HTR-8/SVneo (cell line): ENCODE measurements around the gene TRAPPC2.

Experiments used
- DNase-seq: peaks from one replicate; pipeline ENCODE4 v3.0.0; 2011; ENCODE audit warnings: low spot score, mixed read lengths; ENCODE audit not compliant: insufficient read length
- FAIRE-seq: peaks from 2 replicates; lab custom pipeline; 2011; peaks lifted over from hg19 to GRCh38; lab: Jason Lieb, UNC

TRAPPC2 gene

GRCh38 chrX:13702111-13702789 is 32.2 kb downstream of the TRAPPC2 start:
- DNase-seq = no peak
- FAIRE-seq = no peak

DNA sequence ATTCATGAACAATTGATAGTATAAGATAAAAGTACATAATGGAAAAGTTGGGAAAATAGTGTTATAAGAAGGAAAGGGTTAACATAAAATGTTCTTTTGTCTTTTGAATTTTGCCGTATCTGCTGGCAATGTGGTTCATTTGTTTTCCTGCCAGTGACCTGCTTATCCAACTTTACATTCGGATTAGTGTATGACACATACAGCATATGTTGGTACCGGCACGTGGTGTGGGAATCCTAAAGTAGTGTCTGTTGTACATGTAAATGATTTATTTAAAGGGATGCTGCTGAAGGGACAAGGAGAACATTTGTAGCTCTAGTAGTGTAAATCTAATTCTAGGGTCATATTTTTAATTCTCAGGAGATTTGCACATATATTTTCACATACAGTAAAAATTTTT is 34.0 kb downstream of the TRAPPC2 start:
- FAIRE-seq (no peak), DNase-seq (no peak)

- FAIRE-seq (no peak), DNase-seq (no peak)
Measured at GRCh38 chrX:13699183-13699826, 35.1 kb downstream of the TRAPPC2 start.

- DNase-seq (no peak), FAIRE-seq (no peak)
Measured at GRCh38 chrX:13698432-13698831, 36.0 kb downstream of the TRAPPC2 start.

GRCh38 chrX:13697976-13698375 is 36.4 kb downstream of the TRAPPC2 start:
- DNase-seq (no peak), FAIRE-seq (no peak)

GRCh38 chrX:13697455-13697854 is 37.0 kb downstream of the TRAPPC2 start:
- no peak for DNase-seq
- no peak for FAIRE-seq

GRCh38 chrX:13695601-13696115 is 38.8 kb downstream of the TRAPPC2 start:
- FAIRE-seq = no peak
- no peak for DNase-seq

DNA sequence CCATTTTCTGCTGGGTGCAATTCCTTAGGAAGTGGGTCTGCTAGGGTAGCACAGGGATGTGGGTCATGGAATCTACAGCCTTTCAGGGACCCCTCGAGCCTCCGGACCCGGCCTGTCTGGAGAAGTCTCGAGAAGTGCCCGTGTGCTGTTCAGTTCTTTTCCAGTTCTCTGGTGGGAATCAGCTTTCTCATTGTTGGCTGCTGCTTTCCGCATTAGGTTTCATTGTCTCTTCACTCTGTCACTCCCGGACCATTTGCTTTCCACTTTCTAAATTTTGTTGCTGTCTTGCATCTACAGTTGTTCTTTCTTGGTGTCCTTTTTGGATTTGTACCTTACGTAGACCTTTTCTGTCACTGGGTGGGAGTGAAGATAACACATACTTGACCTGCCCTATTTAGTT is 39.4 kb downstream of the TRAPPC2 start:
- DNase-seq (no peak), FAIRE-seq (no peak)

DNA sequence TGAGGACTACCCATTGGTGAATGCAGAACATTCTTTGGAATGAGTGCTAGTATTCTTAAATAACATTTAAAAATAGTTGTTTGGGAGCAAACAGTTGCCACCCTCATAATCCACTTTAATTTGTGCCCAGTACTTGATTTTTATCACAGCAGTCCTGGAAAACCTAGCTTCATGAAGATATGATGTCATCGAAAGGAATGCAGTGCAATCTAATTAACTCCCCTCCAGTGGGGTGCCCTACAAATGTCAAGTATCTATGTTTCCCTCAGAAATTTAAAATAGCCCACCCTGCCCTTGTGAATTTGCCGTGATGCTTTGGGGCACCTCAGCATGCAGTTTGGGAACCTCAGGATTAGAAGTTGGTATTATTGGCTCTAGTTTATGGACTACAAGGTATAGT is 40.1 kb downstream of the TRAPPC2 start:
- no peak for DNase-seq
- FAIRE-seq = no peak

DNA sequence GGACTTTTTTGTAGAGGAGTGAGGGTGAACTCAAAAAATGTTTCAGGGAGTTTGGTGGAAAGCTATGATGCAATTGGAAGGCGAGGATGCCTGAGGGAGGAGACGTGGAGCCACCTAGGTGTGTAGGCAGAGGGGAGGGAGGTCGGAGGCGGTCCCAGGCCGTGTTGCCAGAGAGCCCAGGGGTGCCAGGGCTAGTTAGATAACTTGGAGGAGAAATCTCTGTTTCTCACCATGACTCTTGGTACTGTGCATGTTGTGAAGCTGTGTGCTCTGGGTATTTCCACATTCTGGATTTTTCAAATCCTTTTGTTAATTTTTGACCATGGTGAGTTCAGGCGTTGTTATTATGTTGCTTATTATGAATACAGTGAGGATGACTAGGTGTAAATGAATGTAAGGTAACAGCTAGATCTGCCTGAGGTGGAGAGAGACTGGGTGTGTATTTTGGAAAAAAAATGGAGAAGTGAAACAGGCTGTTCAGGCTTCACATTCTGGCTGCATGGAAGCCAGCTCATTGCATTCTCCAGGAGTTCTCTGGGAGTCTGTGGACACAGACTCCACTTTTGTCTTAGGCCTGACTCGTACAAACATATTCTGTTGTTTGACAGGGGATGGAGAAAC is 41.0 kb downstream of the TRAPPC2 start:
- FAIRE-seq = no peak
- no peak for DNase-seq

- no peak for FAIRE-seq
Measured at GRCh38 chrX:13692771-13693231, 41.6 kb downstream of the TRAPPC2 start.

GRCh38 chrX:13691841-13692371 is 42.5 kb downstream of the TRAPPC2 start:
- DNase-seq (no peak), FAIRE-seq (no peak)

More at GRCh38 chrX:13692771-13693231, 41.6 kb downstream of the TRAPPC2 start:
- no peak for DNase-seq

GRCh38 chrX:13690836-13691235 is 43.6 kb downstream of the TRAPPC2 start:
- DNase-seq (no peak), FAIRE-seq (no peak)

GRCh38 chrX:13689741-13690211 is 44.6 kb downstream of the TRAPPC2 start:
- DNase-seq = peak; percentile 19
- FAIRE-seq = no peak

DNA sequence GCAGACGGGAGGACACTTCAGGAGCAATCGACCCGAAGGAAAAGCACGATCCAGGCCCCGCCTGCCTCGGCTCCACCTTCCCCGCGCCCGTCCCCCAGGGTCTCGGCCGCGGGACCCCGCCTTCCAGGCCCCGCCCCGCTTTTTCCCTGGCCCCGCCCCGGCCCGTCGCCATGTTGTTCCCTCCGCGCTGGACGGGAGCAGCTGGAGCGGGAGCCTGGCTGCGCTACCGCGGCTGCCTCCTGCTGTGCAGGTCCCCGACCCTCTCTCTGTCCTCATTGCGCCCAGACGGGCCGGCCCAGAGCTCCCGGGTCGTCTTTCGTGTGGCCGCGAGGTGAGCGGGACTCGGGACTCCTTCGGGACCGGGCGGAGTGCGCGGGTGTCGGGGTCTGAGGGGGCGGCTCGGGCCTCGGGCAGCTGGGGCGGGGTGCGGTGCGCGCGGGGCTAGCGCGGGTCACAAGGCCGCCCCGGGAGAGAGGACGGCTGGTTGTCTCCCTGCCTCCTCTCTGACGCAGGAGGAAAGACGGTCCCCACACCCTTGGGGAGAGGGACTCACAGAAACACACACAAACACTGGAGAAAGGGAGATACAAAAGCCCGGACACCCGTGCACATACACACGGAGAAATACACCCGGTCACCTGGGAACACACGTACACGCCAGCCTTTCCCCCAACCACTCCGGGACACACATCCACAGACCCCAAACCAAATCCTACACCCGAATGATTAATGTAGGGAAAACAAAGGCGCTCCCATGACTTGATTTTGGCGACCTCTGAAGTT is 45.3 kb downstream of the TRAPPC2 start, which contains the start of gene RAB9A:
Gene RAB9A, plus strand, starts transcription at position 171 of the 783 bp plus-strand sequence. CDS start 19,619 bp downstream, outside the sequence.
- peak; percentile 86 for FAIRE-seq
- DNase-seq = peak; percentile 87

GRCh38 chrX:13688384-13688957 is 45.9 kb downstream of the TRAPPC2 start:
- DNase-seq = no peak
- peak; percentile 38 for FAIRE-seq

DNA sequence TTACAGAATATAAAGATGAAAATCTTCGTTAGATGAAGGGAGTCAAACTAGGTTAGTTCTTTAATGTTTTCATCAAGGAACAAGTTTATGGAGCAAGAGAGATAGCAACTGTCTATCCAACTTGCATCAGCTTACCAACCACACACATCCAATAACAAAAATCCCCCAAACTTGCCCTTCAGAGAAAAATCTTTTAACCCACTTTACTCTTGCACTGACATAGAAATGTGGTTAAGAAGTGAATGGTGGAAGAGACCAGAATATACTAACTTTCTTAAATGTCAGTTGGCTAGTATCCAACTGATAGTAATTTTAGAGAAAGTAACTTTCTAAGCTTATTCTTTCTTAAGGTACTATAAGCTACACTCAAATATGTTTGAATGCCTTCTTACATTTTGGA is 47.2 kb downstream of the TRAPPC2 start:
- DNase-seq (no peak), FAIRE-seq (no peak)

DNA sequence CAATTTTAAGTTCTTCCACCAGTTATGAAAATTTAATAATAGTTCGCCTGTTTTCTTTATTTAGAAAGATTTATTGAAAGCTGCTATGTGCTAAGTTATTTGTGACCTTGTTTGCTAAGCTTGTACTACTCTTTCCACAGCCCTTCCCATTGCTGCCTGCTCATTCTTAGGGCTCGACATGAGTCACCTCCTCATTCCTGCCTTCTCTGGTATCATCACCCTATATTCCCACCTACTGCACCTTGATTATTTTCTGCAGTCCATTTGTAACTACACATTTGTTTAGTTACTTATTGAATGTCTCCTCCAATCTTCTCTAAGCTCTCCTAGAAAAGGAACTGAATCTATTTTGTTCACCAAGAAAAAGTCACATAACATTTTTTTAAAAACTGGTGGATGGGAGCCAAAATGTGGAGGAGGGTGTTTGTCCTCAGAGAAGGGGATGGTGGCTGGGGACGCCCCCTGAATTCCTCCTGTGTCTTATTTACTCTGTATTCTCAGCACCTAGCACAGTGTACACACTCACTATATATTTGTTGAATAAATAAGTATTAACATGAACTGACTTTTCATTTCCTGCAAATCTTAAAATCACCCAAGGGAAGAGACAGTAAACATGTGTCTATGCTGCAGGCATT is 49.2 kb downstream of the TRAPPC2 start:
- DNase-seq (peak; percentile 28), FAIRE-seq (no peak)

GRCh38 chrX:13684361-13684760 is 50.1 kb downstream of the TRAPPC2 start:
- DNase-seq (no peak), FAIRE-seq (no peak)
